Gastroesophageal sphincter (tissue), 4 donors: ENCODE measurements around the gene GINS2. TPM values are rescaled to one million over a fixed set of nuclear protein-coding genes. Genes with fewer than 3 reads are reported as not detected.

ENCODE experiments used
- ATAC-seq: fragments of 150-250 bp; one replicate; pipeline ENCODE4 v1.9.1; 2016; ENCODE audit warnings: mild to moderate bottlenecking, moderate library complexity
- H3K27ac ChIP-seq, 4 donors: fragments of 200-600 bp; sonication (generic) in 3 of 4; 1 replicate in 3 of 4; 2 replicates in 1 of 4; pipeline ENCODE4 v1.5.1; 2016 to 2019
- H3K27me3 ChIP-seq: fragments of 200-600 bp; sonication (generic); one replicate; pipeline ENCODE4 v1.5.1; 2019
- H3K36me3 ChIP-seq, 2 donors: fragments of 200-600 bp; sonication (generic); one replicate each; pipeline ENCODE4 v1.5.1; 2019; ENCODE audit warnings: control low read depth in 1 of 2
- H3K4me1 ChIP-seq, 3 donors: fragments of 200-600 bp; sonication (generic); 1 replicate in 2 of 3; 2 replicates in 1 of 3; pipeline ENCODE4 v1.5.1; 2016 to 2019; ENCODE audit warnings: control low read depth in 2 of 3
- H3K4me3 ChIP-seq, 2 donors: fragments of 200-600 bp; sonication (generic); one replicate each; pipeline ENCODE4 v1.5.1; 2019; ENCODE audit warnings: mild to moderate bottlenecking in 1 of 2, moderate library complexity in 1 of 2
- H3K9me3 ChIP-seq, 3 donors: fragments of 200-600 bp; sonication (generic); one replicate each; pipeline ENCODE4 v1.5.1; 2017 to 2019; ENCODE audit warnings: control low read depth in 2 of 3
- EP300 ChIP-seq: sonication (generic); formaldehyde crosslinking; IDR thresholded peaks from one replicate; pipeline ENCODE4 v1.6.1; 2017; ENCODE audit warnings: antibody characterized with exemption, mild to moderate bottlenecking
- POLR2A ChIP-seq, 2 donors: fragments of 450-650 bp; IDR thresholded peaks; one replicate each; pipeline ENCODE4 v1.6.1; 2017; ENCODE audit warnings: antibody characterized with exemption in 2 of 2, mild to moderate bottlenecking in 2 of 2, moderate library complexity in 1 of 2
- POLR2AphosphoS5 ChIP-seq: sonication (generic); formaldehyde crosslinking; IDR thresholded peaks from one replicate; pipeline ENCODE4 v1.6.1; 2017; ENCODE audit warnings: antibody characterized with exemption
- WGBS, 2 donors: methylation state at CpG; one replicate each; pipeline ENCODE4 v1.1.5; 2018; ENCODE audit warnings: low coverage in 1 of 2; 5-methylcytosine and 5-hydroxymethylcytosine counted together
- small RNA-seq, 4 donors: library from RNA; depleted of rRNA; stranded (forward); fragments of <200 nt; gene quantifications; one replicate each; pipeline ENCODE3, GENCODE V24; 2016
- total RNA-seq, 4 donors: library from RNA; depleted of rRNA; stranded (reverse); fragments of >200 nt; gene quantifications; one replicate each; pipeline ENCODE4 v1.1.0, GENCODE V29; 2016
- TF ChIP-seq, protein P1 (sequence below), 4 experiments: fragments of 200-600 bp in 2 of 4; fragments of 450-650 bp in 2 of 4; sonication (generic) in 1 of 4; IDR thresholded peaks; one replicate each; pipeline ENCODE4 v1.5.1; 2017 to 2019; ENCODE audit warnings: antibody characterized with exemption in 4 of 4, mild to moderate bottlenecking in 2 of 4, moderate library complexity in 2 of 4

GINS2 gene
- total RNA-seq, 4 donors from 2014 or later = 0.15 to 1.4 (median 0.66) TPM

DNA sequence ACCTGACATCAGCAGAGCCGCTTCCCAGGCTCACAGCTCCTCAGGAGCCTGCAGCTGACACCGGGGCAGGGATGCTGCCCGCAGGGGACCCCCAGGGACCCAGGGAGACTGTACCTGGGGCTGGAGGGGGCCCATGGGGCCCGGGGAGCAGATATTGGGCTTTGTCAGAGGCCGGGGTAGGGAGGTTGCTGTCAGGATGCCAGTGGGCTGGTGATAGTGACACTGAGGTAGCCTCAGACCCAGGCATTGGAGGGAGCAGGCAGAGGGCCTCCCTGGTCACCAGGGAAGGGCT is 60.5 kb downstream of the GINS2 start:
- Histone ChIP-seq H3K4me1 (peaks cover 0 to 51% (median 17%) of the 10 kb centered on the region in 3 donors), H3K27me3 (no peaks in the 10 kb centered on the region), H3K27ac (peak overlapping the region in 1 of 4 donors; percentile 53), H3K4me3 (no peak overlapping the region), H3K9me3 (peaks cover 0 to 6% (median 0%) of the 10 kb centered on the region in 3 donors), H3K36me3 (no peaks in the 10 kb centered on the region)
- no CpG with 5 or more reads among the region's 5 CpGs for WGBS, 2 donors
- no peak for ATAC-seq
- TF ChIP-seq EP300 (no peak), POLR2AphosphoS5 (no peak), POLR2A (IDR thresholded peaks at IDR 0.05) (no peak)
- TF ChIP-seq, protein P1, sequence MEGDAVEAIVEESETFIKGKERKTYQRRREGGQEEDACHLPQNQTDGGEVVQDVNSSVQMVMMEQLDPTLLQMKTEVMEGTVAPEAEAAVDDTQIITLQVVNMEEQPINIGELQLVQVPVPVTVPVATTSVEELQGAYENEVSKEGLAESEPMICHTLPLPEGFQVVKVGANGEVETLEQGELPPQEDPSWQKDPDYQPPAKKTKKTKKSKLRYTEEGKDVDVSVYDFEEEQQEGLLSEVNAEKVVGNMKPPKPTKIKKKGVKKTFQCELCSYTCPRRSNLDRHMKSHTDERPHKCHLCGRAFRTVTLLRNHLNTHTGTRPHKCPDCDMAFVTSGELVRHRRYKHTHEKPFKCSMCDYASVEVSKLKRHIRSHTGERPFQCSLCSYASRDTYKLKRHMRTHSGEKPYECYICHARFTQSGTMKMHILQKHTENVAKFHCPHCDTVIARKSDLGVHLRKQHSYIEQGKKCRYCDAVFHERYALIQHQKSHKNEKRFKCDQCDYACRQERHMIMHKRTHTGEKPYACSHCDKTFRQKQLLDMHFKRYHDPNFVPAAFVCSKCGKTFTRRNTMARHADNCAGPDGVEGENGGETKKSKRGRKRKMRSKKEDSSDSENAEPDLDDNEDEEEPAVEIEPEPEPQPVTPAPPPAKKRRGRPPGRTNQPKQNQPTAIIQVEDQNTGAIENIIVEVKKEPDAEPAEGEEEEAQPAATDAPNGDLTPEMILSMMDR (IDR thresholded peaks at IDR 0.05) = no peak

GRCh38 chr16:85627526-85628264 is 61.1 kb downstream of the GINS2 start:
- Histone ChIP-seq H3K4me1 (peaks cover 0 to 51% (median 17%) of the 10 kb centered on the region in 3 donors), H3K27ac (peak overlapping the region in 3 of 4 donors; percentile 33 to 53 (median 53)), H3K4me3 (peak overlapping the region in 1 of 2 donors; percentile 6), H3K27me3 (no peaks in the 10 kb centered on the region), H3K9me3 (peaks cover 0 to 6% (median 0%) of the 10 kb centered on the region in 3 donors), H3K36me3 (no peaks in the 10 kb centered on the region)
- 49 to 53% methylated on average over 5 to 6 of the region's 30 CpGs for WGBS, 2 donors
- ATAC-seq = peak; percentile 54
- no peak for TF ChIP-seq POLR2AphosphoS5
- no peak for TF ChIP-seq EP300
- TF ChIP-seq, protein P1 (IDR thresholded peaks at IDR 0.05) = no peak
- TF ChIP-seq POLR2A (IDR thresholded peaks at IDR 0.05) = no peak

DNA sequence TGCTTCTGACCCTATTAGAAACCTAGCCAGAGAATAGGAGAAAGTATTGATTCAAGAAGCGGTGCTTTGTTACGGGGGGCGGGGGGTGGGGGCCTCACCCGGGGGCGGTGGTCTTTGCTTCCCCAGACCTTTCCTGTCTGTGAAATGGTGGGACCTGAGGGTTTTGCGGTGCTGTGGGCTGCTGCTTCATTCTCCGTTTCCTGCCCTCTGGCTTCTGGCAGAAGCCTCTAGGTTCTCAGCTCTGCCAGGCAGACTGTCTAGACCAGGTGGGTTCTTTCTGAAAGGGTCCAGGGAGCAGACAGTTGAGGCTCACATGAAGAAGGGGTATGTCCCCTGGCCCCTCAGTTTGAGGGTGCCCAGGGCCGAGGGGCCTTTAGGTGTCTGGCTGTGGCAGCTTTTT is 61.7 kb downstream of the GINS2 start:
- H3K27ac ChIP-seq = no peak overlapping the region
- peaks cover 0 to 6% (median 0%) of the 10 kb centered on the region in 3 donors for H3K9me3 ChIP-seq
- no peak overlapping the region for H3K4me3 ChIP-seq
- TF ChIP-seq POLR2A (IDR thresholded peaks at IDR 0.05) (no peak), POLR2AphosphoS5 (no peak), EP300 (no peak)
- TF ChIP-seq, protein P1 (IDR thresholded peaks at IDR 0.05) = no peak
- H3K4me1 ChIP-seq = peaks cover 0 to 49% (median 17%) of the 10 kb centered on the region in 3 donors
- ATAC-seq = no peak
- no peaks in the 10 kb centered on the region for H3K36me3 ChIP-seq
- WGBS, 2 donors = no CpG with 5 or more reads among the region's 8 CpGs
- no peaks in the 10 kb centered on the region for H3K27me3 ChIP-seq

Small RNA genes within 50 kb of the gene (small RNA-seq; reads per million reads assigned to genes)
- 0 reads per million in 4 donors for gene RN7SL381P

Other genes starting within 250 kb of the GINS2 start
- 10 to 100 TPM; 23.4 to 65.5 (median 52.5) TPM for gene GSE1, start 75.6 kb downstream of the GINS2 start, total RNA-seq
- 1 to 10 TPM in 1 of 4 donors, under 1 TPM in 2, not detected in 1; 0.52 to 1.9 (median 0.94) TPM for gene C16orf74, start 62.1 kb upstream of the GINS2 start, total RNA-seq
- 10 to 100 TPM; 23.4 to 32.5 (median 26.8) TPM for gene EMC8, start 110.6 kb upstream of the GINS2 start, total RNA-seq
- gene COX4I1, start 110.7 kb upstream of the GINS2 start, total RNA-seq = 100 to 1,000 TPM; 465 to 597 (median 507) TPM
- gene IRF8, start 210.2 kb upstream of the GINS2 start, total RNA-seq = 10 to 100 TPM in 2 of 4 donors, 1 to 10 TPM in 2; 2.4 to 13.8 (median 9.0) TPM